GM23248 (cell line): ENCODE data around the gene ANO1. TPM values are rescaled to one million over a fixed set of nuclear protein-coding genes. Genes with fewer than 3 reads are reported as not detected.
A peak's percentile ranks its signal among the peaks of the same experiment; 100 is the strongest.

Experiments
- DNase-seq: peaks from one replicate; pipeline ENCODE4 v3.0.0-alpha.2; 2015
- H2AFZ ChIP-seq: fragments of 200-600 bp; sonication (generic); 2 replicates; pipeline ENCODE4 v1.6.1; 2016; ENCODE audit warnings: antibody characterized with exemption
- H3F3A ChIP-seq: fragments of 200-600 bp; sonication (generic); 2 replicates; pipeline ENCODE4 v1.6.1; 2016; ENCODE audit warnings: mild to moderate bottlenecking, antibody characterized with exemption, mixed run types; ENCODE audit not compliant: insufficient read depth
- H3K27ac ChIP-seq: fragments of 200-600 bp; sonication (generic); 2 replicates; pipeline ENCODE4 v1.5.1; 2016; ENCODE audit warnings: mild to moderate bottlenecking
- H3K27me3 ChIP-seq: fragments of 200-600 bp; sonication (generic); replicated peaks from 2 replicates; pipeline ENCODE4 v1.6.1; 2016; ENCODE audit warnings: mild to moderate bottlenecking; ENCODE audit not compliant: insufficient read depth
- H3K36me3 ChIP-seq: fragments of 200-600 bp; sonication (generic); 2 replicates; pipeline ENCODE4 v1.6.1; 2016; ENCODE audit warnings: low read depth, mild to moderate bottlenecking
- H3K4me1 ChIP-seq: fragments of 200-600 bp; sonication (generic); 2 replicates; pipeline ENCODE4 v1.6.1; 2016; ENCODE audit warnings: mild to moderate bottlenecking; ENCODE audit not compliant: insufficient read depth
- H3K4me2 ChIP-seq: fragments of 200-600 bp; sonication (generic); one replicate; pipeline ENCODE4 v1.6.1; 2016; ENCODE audit warnings: mild to moderate bottlenecking; ENCODE audit not compliant: unreplicated experiment
- H3K4me3 ChIP-seq: fragments of 200-600 bp; sonication (generic); 2 replicates; pipeline ENCODE4 v1.5.1; 2016; ENCODE audit warnings: mild to moderate bottlenecking
- H3K79me2 ChIP-seq: fragments of 200-600 bp; sonication (generic); 2 replicates; pipeline ENCODE4 v1.6.1; 2016; ENCODE audit warnings: mild to moderate bottlenecking; ENCODE audit not compliant: insufficient read depth
- H3K9ac ChIP-seq: fragments of 200-600 bp; sonication (generic); 2 replicates; pipeline ENCODE4 v1.6.1; 2016; ENCODE audit warnings: mild to moderate bottlenecking
- H3K9me2 ChIP-seq: fragments of 200-600 bp; sonication (generic); 2 replicates; pipeline ENCODE4 v1.6.1; 2016; ENCODE audit warnings: mixed run types, mild to moderate bottlenecking, moderate library complexity; ENCODE audit not compliant: insufficient read depth
- H3K9me3 ChIP-seq: fragments of 200-600 bp; sonication (generic); one replicate; pipeline ENCODE4 v1.6.1; 2017; ENCODE audit warnings: low read depth
- H4K20me1 ChIP-seq: fragments of 200-600 bp; sonication (generic); 2 replicates; pipeline ENCODE4 v1.6.0; 2016; ENCODE audit not compliant: insufficient read depth
- EZH2 ChIP-seq: fragments of 200-600 bp; sonication (generic); IDR thresholded peaks from 2 replicates; pipeline ENCODE4 v1.6.1; 2018; ENCODE audit warnings: antibody characterized with exemption, mild to moderate bottlenecking; ENCODE audit not compliant: insufficient read depth, poor library complexity, severe bottlenecking
- EZH2phosphoT487 ChIP-seq: fragments of 200-600 bp; sonication (generic); IDR thresholded peaks from 2 replicates; pipeline ENCODE4 v1.6.1; 2018; ENCODE audit warnings: antibody characterized with exemption, moderate library complexity, mild to moderate bottlenecking, low read depth; ENCODE audit not compliant: insufficient read depth
- WGBS, 2 experiments: methylation state at CpG; one replicate each; pipeline ENCODE4 v1.1.6; 2015 to 2017; ENCODE audit warnings: low lambda C conversion rate in 2 of 2, low coverage in 1 of 2; ENCODE audit errors: missing lambda C conversion rate in 2 of 2; 5-methylcytosine and 5-hydroxymethylcytosine counted together
- in situ Hi-C: fragments of 300-500 bp; cut with MboI; formaldehyde crosslinking; loops from 2 replicates; pipeline ENCODE4 v1.15.0; 2020
- polyA plus RNA-seq: library from polyadenylated mRNA; unstranded; fragments of >200 nt; fragmentation: Nextera tagmentation; extraction: Ambion mirVana; gene quantifications from 2 replicates; pipeline ENCODE4 v1.2.1, GENCODE V29; 2016
- total RNA-seq: library from RNA; depleted of rRNA; stranded (reverse); fragments of >200 nt; shearing (Covaris generic); gene quantifications from 2 replicates; pipeline ENCODE4 v1.2.3, GENCODE V29; 2014

ANO1 gene
- total and polyA plus RNA-seq, 2 experiments from 2014 or later, result 0.97 TPM; not detected in 1

DNA sequence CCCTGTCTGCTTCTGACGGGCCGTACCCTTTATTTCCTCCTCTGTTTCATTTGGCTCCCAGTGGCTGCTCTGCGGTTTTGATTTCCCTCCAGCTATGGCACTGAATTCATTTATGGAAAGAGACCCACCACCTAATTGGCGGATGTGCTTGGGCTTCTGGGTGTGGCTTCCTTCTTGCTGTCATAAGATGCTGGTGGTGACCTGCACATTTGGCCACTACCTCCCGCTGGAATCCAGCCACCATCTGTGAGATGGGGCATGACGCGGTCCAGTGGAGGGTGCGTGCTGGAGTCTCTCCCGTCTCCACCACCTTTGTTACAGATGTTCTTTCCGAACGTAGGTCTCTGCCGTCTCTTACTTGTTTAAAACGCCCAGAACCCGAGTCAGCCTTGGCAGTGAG is 77.3 kb downstream of the ANO1 start:
- H3K4me2 ChIP-seq, result no peak overlapping the region
- no peak for DNase-seq
- no peaks in the 10 kb centered on the region for H4K20me1 ChIP-seq
- H3K36me3 ChIP-seq, result no peaks in the 10 kb centered on the region
- in situ Hi-C loops, result no loop called here
- H3K27ac ChIP-seq, result no peak overlapping the region
- peaks cover 11% of the 10 kb centered on the region; the same call in 1 of the 2 replicates for H3K27me3 ChIP-seq
- 0 out of 2 replicates have a peak, but pooled peaks cover 4% of the 10 kb centered on the region for H3F3A ChIP-seq
- 49 to 52% methylated on average over 14 of the region's 14 CpGs for WGBS, 2 experiments
- TF ChIP-seq EZH2phosphoT487, result no peak
- no peak for TF ChIP-seq EZH2
- no peak overlapping the region for H3K9ac ChIP-seq
- H3K9me3 ChIP-seq, result no peaks in the 10 kb centered on the region
- peaks cover 10% of the 10 kb centered on the region for H3K4me1 ChIP-seq
- no peak overlapping the region for H3K4me3 ChIP-seq
- H2AFZ ChIP-seq, result no peak overlapping the region
- H3K9me2 ChIP-seq, result no peaks in the 10 kb centered on the region
- no peaks in the 10 kb centered on the region for H3K79me2 ChIP-seq

DNA sequence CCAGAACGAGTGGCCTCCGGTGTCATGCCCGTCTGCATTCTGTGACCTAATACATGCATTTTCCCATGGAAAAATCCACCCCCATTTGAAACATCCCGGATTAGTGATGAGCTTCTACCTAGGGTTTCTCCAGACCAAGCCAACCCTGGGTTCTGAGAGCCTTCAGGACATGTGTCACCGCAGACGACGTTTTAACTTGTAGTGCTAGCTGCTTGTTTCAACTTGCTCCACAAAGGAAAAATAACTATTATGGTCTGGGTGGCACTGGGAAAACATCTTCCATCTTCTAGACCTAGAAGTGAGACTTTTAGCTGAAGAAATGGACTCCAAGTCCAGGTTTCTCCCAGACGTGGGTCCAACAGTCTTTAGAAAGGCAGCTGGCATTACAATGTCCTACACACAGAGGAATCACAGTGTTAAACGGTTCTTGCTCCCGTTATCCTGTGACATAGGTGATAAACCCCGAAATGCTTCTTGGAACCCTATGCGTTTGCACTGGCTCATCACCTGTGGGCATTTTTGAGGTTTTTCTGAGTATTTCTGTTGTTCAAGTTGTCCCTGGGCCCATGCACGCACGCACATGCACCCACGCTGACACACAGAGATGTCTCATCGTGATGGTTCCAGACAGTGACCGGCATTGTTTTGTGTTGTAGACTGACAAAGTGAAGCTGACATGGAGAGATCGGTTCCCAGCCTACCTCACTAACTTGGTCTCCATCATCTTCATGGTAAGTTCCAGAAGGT is 78.3 kb downstream of the ANO1 start:
- Histone ChIP-seq H3K4me3 (no peak overlapping the region), H2AFZ (no peak overlapping the region), H3K9ac (no peak overlapping the region), H3K36me3 (no peaks in the 10 kb centered on the region), H3K4me1 (peaks cover 10% of the 10 kb centered on the region), H3F3A (0 out of 2 replicates have a peak, but pooled peaks cover 4% of the 10 kb centered on the region), H3K9me3 (no peaks in the 10 kb centered on the region), H3K9me2 (no peaks in the 10 kb centered on the region), H3K4me2 (no peak overlapping the region), H3K27ac (no peak overlapping the region), H3K79me2 (no peaks in the 10 kb centered on the region), H4K20me1 (no peaks in the 10 kb centered on the region), H3K27me3 (peaks cover under 1% of the 10 kb centered on the region; the same call in 1 of the 2 replicates)
- no peak for DNase-seq
- TF ChIP-seq EZH2phosphoT487, result no peak
- no peak for TF ChIP-seq EZH2
- WGBS, 2 experiments, result 63 to 66% methylated on average over 18 of the region's 18 CpGs
- in situ Hi-C loops, result no loop called here

DNA sequence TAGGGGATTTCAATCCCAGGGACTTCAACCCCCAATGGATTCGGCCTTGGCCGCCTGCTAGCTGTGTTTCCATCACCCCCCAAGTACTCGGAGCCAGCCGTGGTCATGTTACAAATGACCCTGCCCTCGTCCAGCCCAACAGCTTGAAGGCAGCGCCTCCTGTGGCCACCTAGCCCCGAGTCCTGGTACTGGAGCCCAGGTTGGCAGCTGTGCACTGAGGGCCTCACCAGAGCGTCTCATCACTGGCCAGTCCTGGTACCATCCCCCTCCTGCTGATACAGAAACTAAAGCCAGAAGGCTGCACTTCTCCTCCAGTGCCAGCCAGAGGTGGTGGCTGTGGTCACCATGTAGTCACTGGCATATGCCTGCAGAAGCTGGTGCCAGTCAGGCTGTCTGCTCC is 80.1 kb downstream of the ANO1 start:
- Histone ChIP-seq H3F3A (0 out of 2 replicates have a peak, but pooled peaks cover 4% of the 10 kb centered on the region), H3K4me2 (no peak overlapping the region), H3K4me3 (no peak overlapping the region), H3K36me3 (no peaks in the 10 kb centered on the region), H2AFZ (no peak overlapping the region), H3K9ac (no peak overlapping the region), H3K79me2 (no peaks in the 10 kb centered on the region), H3K9me3 (no peaks in the 10 kb centered on the region), H3K27me3 (peaks cover 5% of the 10 kb centered on the region), H3K27ac (no peak overlapping the region), H3K9me2 (no peaks in the 10 kb centered on the region), H3K4me1 (peaks cover 10% of the 10 kb centered on the region), H4K20me1 (no peaks in the 10 kb centered on the region)
- TF ChIP-seq EZH2, result no peak
- no peak for TF ChIP-seq EZH2phosphoT487
- DNase-seq, result peak; percentile 71
- in situ Hi-C loops, result no loop called here
- WGBS, 2 experiments, result 15 to 19% methylated on average over 8 of the region's 8 CpGs

DNA sequence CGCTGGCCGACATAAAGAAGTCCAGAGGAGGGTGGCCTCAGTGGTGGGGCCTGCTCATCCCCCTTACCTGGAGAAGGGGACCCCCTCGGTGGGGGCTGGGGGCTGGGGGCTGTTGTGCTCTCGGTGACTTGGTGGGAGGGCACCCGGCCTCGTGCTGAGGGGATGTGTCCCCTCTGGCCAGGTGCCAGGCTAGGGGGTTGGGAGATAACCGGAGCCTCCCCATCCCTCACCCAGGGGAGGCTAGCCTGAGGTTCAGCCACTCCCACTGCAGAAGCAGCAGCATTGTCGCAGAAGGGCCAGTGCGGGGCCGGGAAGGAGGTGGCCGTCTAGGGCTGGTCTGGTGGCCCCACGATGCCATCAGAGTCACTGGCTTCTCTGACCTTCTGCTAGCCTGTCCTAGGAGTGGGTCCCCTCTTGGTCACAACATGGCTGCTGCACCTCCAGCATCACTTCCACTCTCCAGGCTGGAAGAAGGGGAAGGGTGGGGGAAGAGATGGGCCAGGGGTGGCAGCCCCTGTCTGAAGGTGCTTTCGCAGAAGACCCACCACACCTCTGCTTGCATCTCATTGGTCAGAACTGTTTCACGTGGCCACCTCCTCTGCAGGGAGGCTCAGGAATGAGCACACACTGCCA is 80.8 kb downstream of the ANO1 start:
- H3K79me2 ChIP-seq, result no peaks in the 10 kb centered on the region
- 0 out of 2 replicates have a peak, but pooled peaks cover 4% of the 10 kb centered on the region for H3F3A ChIP-seq
- TF ChIP-seq EZH2phosphoT487 (no peak), EZH2 (no peak)
- in situ Hi-C loops, result no loop called here
- H3K36me3 ChIP-seq, result no peaks in the 10 kb centered on the region
- H3K27me3 ChIP-seq, result peaks cover 12% of the 10 kb centered on the region
- H3K4me3 ChIP-seq, result no peak overlapping the region
- H3K9me2 ChIP-seq, result no peaks in the 10 kb centered on the region
- H3K9ac ChIP-seq, result no peak overlapping the region
- H2AFZ ChIP-seq, result no peak overlapping the region
- H4K20me1 ChIP-seq, result no peaks in the 10 kb centered on the region
- peaks cover 10% of the 10 kb centered on the region for H3K4me1 ChIP-seq
- H3K4me2 ChIP-seq, result no peak overlapping the region
- no peaks in the 10 kb centered on the region for H3K9me3 ChIP-seq
- no peak overlapping the region for H3K27ac ChIP-seq
- WGBS, 2 experiments, result 84 to 88% methylated on average over 11 to 14 of the region's 14 CpGs
- DNase-seq, result no peak
